C4-2B (cell line): ENCODE data around the gene SDCBP2.
A peak's percentile ranks its signal among the peaks of the same experiment; 100 is the strongest.

Experiments
- H3K27ac ChIP-seq: fragments of 450-650 bp; 2 replicates; pipeline ENCODE4 v1.5.1; 2017
- ZFX ChIP-seq: fragments of 450-650 bp; IDR thresholded peaks from 2 replicates; pipeline ENCODE4 v1.6.1; 2017
- TF ChIP-seq, protein P1 (sequence below): fragments of 450-650 bp; conservative IDR thresholded peaks from 2 replicates; pipeline ENCODE4 v1.5.1; 2017; ENCODE audit warnings: mild to moderate bottlenecking

SDCBP2 gene

DNA sequence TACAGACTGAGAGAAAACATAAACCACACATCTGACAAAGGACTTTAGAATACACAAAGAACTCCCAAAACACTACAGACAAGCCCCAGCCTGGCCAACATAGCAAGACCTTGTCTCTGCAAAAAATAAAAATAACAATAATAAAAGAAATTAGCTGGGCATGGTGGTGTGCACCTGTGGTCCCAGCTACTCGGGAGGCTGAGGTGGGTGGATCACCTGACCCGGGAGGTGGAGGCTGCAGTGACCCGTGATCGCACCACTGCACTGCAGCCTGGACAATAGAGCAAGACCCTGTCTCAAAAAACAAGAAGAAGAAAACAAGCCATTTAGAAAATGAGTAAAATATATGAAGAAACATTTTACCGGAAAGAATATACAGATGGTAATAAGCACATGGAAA, 13.1 kb downstream of the SDCBP2 start:
- no peak overlapping the region for H3K27ac ChIP-seq
- no peak for TF ChIP-seq ZFX
- TF ChIP-seq, protein P1, sequence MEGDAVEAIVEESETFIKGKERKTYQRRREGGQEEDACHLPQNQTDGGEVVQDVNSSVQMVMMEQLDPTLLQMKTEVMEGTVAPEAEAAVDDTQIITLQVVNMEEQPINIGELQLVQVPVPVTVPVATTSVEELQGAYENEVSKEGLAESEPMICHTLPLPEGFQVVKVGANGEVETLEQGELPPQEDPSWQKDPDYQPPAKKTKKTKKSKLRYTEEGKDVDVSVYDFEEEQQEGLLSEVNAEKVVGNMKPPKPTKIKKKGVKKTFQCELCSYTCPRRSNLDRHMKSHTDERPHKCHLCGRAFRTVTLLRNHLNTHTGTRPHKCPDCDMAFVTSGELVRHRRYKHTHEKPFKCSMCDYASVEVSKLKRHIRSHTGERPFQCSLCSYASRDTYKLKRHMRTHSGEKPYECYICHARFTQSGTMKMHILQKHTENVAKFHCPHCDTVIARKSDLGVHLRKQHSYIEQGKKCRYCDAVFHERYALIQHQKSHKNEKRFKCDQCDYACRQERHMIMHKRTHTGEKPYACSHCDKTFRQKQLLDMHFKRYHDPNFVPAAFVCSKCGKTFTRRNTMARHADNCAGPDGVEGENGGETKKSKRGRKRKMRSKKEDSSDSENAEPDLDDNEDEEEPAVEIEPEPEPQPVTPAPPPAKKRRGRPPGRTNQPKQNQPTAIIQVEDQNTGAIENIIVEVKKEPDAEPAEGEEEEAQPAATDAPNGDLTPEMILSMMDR = no peak

DNA sequence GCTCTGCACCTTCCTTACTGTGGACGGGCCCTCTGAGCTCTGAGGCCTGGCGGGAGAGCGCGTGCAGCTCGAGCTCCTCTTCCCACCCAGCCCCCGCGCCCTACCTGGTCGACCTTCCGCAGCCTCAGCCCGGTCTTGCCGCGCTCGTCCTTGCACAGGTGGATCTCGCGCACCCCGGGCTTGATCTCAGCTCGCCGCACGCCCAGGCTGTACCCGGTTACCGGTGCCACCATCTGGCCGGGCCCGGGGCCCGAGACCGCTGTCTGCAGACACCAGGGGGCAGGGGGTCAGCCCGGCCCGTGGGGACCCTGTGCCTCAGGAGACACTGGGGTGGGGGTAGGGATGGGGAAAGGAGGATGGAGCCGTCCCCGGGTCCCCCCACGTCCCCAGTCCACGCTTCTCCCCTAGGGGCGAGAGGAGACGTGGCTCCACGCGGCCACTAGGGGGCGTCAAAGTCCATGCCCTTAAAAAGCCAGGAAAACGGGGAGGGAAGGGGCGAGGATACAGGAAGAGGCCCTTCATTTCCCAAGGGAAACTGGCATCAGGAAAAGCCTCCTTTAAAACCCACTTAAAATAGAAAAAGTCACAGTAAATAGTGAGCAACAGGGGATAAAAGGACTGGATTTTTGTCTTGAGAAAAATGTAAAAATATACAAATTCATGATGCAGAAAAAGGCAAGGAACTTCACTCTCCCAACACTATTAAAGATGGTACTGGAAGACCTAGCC, 15.5 kb downstream of the SDCBP2 start:
- TF ChIP-seq ZFX = no peak
- TF ChIP-seq, protein P1 = peak; percentile 93
- H3K27ac ChIP-seq = no peak overlapping the region

- no peak for TF ChIP-seq ZFX
- TF ChIP-seq, protein P1 = no peak
- H3K27ac ChIP-seq = no peak overlapping the region
Observed at GRCh38 chr20:1312904-1313235, 16.1 kb downstream of the SDCBP2 start.

- TF ChIP-seq ZFX = no peak
- TF ChIP-seq, protein P1 = no peak
- H3K27ac ChIP-seq = no peak overlapping the region
Observed at GRCh38 chr20:1312308-1312707, 16.6 kb downstream of the SDCBP2 start.

GRCh38 chr20:1310506-1311190, 18.3 kb downstream of the SDCBP2 start:
- TF ChIP-seq, protein P1 = no peak
- TF ChIP-seq ZFX = no peak
- H3K27ac ChIP-seq = no peak overlapping the region

- no peak overlapping the region for H3K27ac ChIP-seq
- no peak for TF ChIP-seq ZFX
- TF ChIP-seq, protein P1 = no peak
Observed at GRCh38 chr20:1310071-1310470, 18.9 kb downstream of the SDCBP2 start.

DNA sequence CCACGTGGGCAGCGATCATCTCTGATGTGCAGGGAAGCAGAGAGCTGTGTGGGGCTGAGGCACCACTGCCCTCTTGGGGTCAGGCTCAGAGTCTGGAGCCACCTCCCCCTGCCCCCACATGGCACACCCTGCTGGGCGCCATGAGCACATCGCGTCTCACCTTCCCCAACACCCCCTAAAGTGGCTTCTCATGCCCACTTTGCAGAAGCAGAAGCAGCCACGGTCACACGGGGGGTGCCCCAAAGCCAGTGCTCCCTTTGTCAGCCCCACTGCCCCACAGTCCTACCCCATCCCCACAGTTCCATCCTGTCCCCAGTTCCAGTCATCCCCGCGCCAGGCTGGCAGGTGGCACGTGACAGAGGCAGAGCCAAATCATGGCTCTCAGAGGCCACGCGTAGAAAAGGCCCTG, 19.5 kb downstream of the SDCBP2 start:
- no peak for TF ChIP-seq ZFX
- TF ChIP-seq, protein P1 = no peak
- no peak overlapping the region for H3K27ac ChIP-seq
